Measurements from ENCODE around the gene KCNIP1. TPM values are rescaled to one million over a fixed set of nuclear protein-coding genes. Genes with fewer than 3 reads are reported as not detected.

Gene KCNIP1
- polyA plus RNA-seq, 2 of the 4 experiments (the other 2 are of a cell fraction): not detected

GRCh38 chr5:170519549-170519948 lies 15.7 kb downstream of the KCNIP1 start:
- ChIA-PET POLR2A (no interaction called here), CTCF (interaction anchor here (0.7 to 1.2 kb wide), 2 partner anchors 10 to 98 kb away, joined by 3 read pairs; no protein-coding TSS in a partner anchor)
- H3K4me2 ChIP-seq: no peak overlapping the region
- WGBS (ENCODE audit: missing lambda C conversion rate): 71% methylated on average over 5 of the region's 5 CpGs
- TF ChIP-seq RAD21 (conservative IDR thresholded peaks at IDR 0.05 in 1 of 2, IDR thresholded peaks at IDR 0.05 in 1 of 2) (no peak), ATOH8 (CRISPR knock-in tag; IDR thresholded peaks at IDR 0.05; ENCODE audit: low read depth) (no peak), HOXA7 (CRISPR knock-in tag; IDR thresholded peaks at IDR 0.05) (no peak), CEBPB (IDR thresholded peaks at IDR 0.05) (no peak), HOXB5 (CRISPR knock-in tag; IDR thresholded peaks at IDR 0.05) (no peak), HOXB13 (CRISPR knock-in tag; IDR thresholded peaks at IDR 0.05; ENCODE audit: low read depth) (no peak), CBX8 (IDR thresholded peaks at IDR 0.05) (no peak), CBX2 (IDR thresholded peaks at IDR 0.05; ENCODE audit: borderline replicate concordance, low read depth) (no peak)
- no peak for FAIRE-seq
- H3K9me3 ChIP-seq: no peaks in the 10 kb centered on the region
- ATAC-seq: no peak
- peaks cover 15% of the 10 kb centered on the region for H3K4me1 ChIP-seq
- DNase-seq (ENCODE audit: low read depth in 1 of 2, low spot score in 1 of 2): no peak
- no peak overlapping the region for H3K27ac ChIP-seq
- no peak overlapping the region for H3K4me3 ChIP-seq

GRCh38 chr5:170520372-170520771 lies 16.6 kb downstream of the KCNIP1 start:
- no peak overlapping the region for H3K27ac ChIP-seq
- DNase-seq (ENCODE audit: low read depth in 1 of 2, low spot score in 1 of 2): no peak
- 54% methylated on average over 6 of the region's 6 CpGs for WGBS (ENCODE audit: missing lambda C conversion rate)
- no peak overlapping the region for H3K4me2 ChIP-seq
- H3K9me3 ChIP-seq: no peaks in the 10 kb centered on the region
- ATAC-seq: no peak
- no peak for TF ChIP-seq MAZ (IDR thresholded peaks at IDR 0.05; ENCODE audit: borderline replicate concordance, low read depth, low read length)
- no peak for TF ChIP-seq RCOR1 (IDR thresholded peaks at IDR 0.05; ENCODE audit: low read depth, low read length)
- POLR2A ChIA-PET: no interaction called here
- FAIRE-seq: no peak
- CTCF ChIA-PET: interaction anchor here (0.7 to 1.2 kb wide), 2 partner anchors 11 to 99 kb away, joined by 3 read pairs; no protein-coding TSS in a partner anchor
- no peak overlapping the region for H3K4me3 ChIP-seq
- peaks cover 15% of the 10 kb centered on the region for H3K4me1 ChIP-seq

- H3K9me3 ChIP-seq: no peaks in the 10 kb centered on the region
- peak in 1 of 2 experiments; percentile 50; a peak in 3 of 6 replicates for ATAC-seq
- 28% methylated on average over 10 of the region's 10 CpGs for WGBS (ENCODE audit: missing lambda C conversion rate)
- peak overlapping the region in 1 of 2 experiments; percentile 60; a peak in 2 of 6 replicates for H3K27ac ChIP-seq
- CTCF ChIA-PET: interaction anchor here (0.6 to 1.5 kb wide), 2 partner anchors 43 to 109 kb away, joined by 3 read pairs; no protein-coding TSS in a partner anchor
- H3K4me3 ChIP-seq: no peak overlapping the region
- peaks cover 15% of the 10 kb centered on the region for H3K4me1 ChIP-seq
- no peak for FAIRE-seq
- POLR2A ChIA-PET: no interaction called here
- peak in 1 of 2 experiments; percentile 13 for DNase-seq (ENCODE audit: low read depth in 1 of 2, low spot score in 1 of 2)
- TF ChIP-seq ZC3H11A (IDR thresholded peaks at IDR 0.05) (no peak), MAFK (IDR thresholded peaks at IDR 0.05; ENCODE audit: partially characterized antibody) (no peak), ZFP36 (IDR thresholded peaks at IDR 0.05; ENCODE audit: borderline replicate concordance, partially characterized antibody) (no peak)
- peak overlapping the region; percentile 28 for H3K4me2 ChIP-seq
Observed at GRCh38 chr5:170522211-170523141, 18.7 kb downstream of the KCNIP1 start.

- peak overlapping the region in 1 of 2 experiments; percentile 60; a peak in 1 of 6 replicates for H3K27ac ChIP-seq
- H3K4me3 ChIP-seq: no peak overlapping the region
- WGBS (ENCODE audit: missing lambda C conversion rate): 59% methylated on average over 7 of the region's 10 CpGs
- TF ChIP-seq CEBPB (IDR thresholded peaks at IDR 0.05) (no peak), NFE2L2 (conservative IDR thresholded peaks at IDR 0.05; ENCODE audit: low read length) (no peak), KDM5A (IDR thresholded peaks at IDR 0.05) (no peak), RCOR1 (IDR thresholded peaks at IDR 0.05; ENCODE audit: low read depth, low read length) (no peak), FOSL2 (IDR thresholded peaks at IDR 0.05) (no peak), FOSL2 (CRISPR knock-in tag; IDR thresholded peaks at IDR 0.05) (no peak), TP53 (CRISPR knock-in tag; IDR thresholded peaks at IDR 0.05) (no peak), SMC3 (IDR thresholded peaks at IDR 0.05) (no peak), JUNB (IDR thresholded peaks at IDR 0.05) (no peak), HMGXB4 (CRISPR knock-in tag; IDR thresholded peaks at IDR 0.05; ENCODE audit: borderline replicate concordance) (no peak), BHLHE40 (IDR thresholded peaks at IDR 0.05; ENCODE audit: low read depth, low read length) (no peak), CBX8 (IDR thresholded peaks at IDR 0.05) (no peak)
- no peaks in the 10 kb centered on the region for H3K9me3 ChIP-seq
- H3K4me2 ChIP-seq: peak overlapping the region; percentile 28; the same call in 2 of the 3 replicates
- ATAC-seq: peak in 1 of 2 experiments; percentile 15; a peak in 1 of 6 replicates
- H3K4me1 ChIP-seq: peaks cover 15% of the 10 kb centered on the region
- ChIA-PET CTCF (interaction anchor here (0.6 to 1.5 kb wide), 2 partner anchors 44 to 109 kb away, joined by 3 read pairs; no protein-coding TSS in a partner anchor), POLR2A (no interaction called here)
- no peak for FAIRE-seq
- no peak for DNase-seq (ENCODE audit: low read depth in 1 of 2, low spot score in 1 of 2)
Observed at GRCh38 chr5:170523142-170523551, 19.3 kb downstream of the KCNIP1 start.
